Measurements from ENCODE around the gene RTP2.

GRCh38 chr3:187741403-187742350 is 39.3 kb upstream of the RTP2 start:
- TF ChIP-seq CTCF (conservative IDR thresholded peaks at IDR 0.05; ENCODE audit: low read depth, low read length) (peak; percentile 98), EZH2 (IDR thresholded peaks at IDR 0.05; ENCODE audit: low read length, unreplicated experiment) (no peak)

Data from PC-3 (cell line).